Kidney epithelial cell (primary cell): ENCODE data around the gene DCP1B. TPM values are rescaled to one million over a fixed set of nuclear protein-coding genes. Genes with fewer than 3 reads are reported as not detected.

Experiments
- DNase-seq: peaks from one replicate; pipeline ENCODE4 v3.0.0-alpha.2; 2010; ENCODE audit warnings: low read depth
- H3K27me3 ChIP-seq: 2 replicates; pipeline ENCODE4 v1.6.0; 2011; ENCODE audit warnings: low read length; ENCODE audit not compliant: control insufficient read depth, insufficient read depth
- H3K36me3 ChIP-seq: 2 replicates; pipeline ENCODE4 v1.5.1; 2011; ENCODE audit warnings: low read length; ENCODE audit not compliant: control insufficient read depth, insufficient read depth
- H3K4me3 ChIP-seq: 2 replicates; pipeline ENCODE4 v1.5.1; 2011; ENCODE audit warnings: low read depth, mild to moderate bottlenecking, control low read depth, low read length
- CTCF ChIP-seq: IDR thresholded peaks from 2 replicates; pipeline ENCODE4 v1.5.1; 2011; ENCODE audit warnings: mild to moderate bottlenecking, moderate library complexity, low read length, control low read depth, inconsistent platforms; ENCODE audit not compliant: insufficient read depth, poor library complexity, severe bottlenecking
- total RNA-seq: library from RNA; depleted of rRNA; stranded (reverse); fragments of >200 nt; gene quantifications from 2 replicates; pipeline ENCODE4 v1.2.3, GENCODE V29; 2015

DCP1B gene
- total RNA-seq, 1 donor from 2014 or later = 22.4 TPM

- no peak overlapping the region for H3K4me3 ChIP-seq
- DNase-seq = no peak
- no peaks in the 10 kb centered on the region for H3K36me3 ChIP-seq
- H3K27me3 ChIP-seq = peaks cover 13% of the 10 kb centered on the region
- no peak for TF ChIP-seq CTCF
Observed at GRCh38 chr12:2023365-2023764, 19.1 kb upstream of the DCP1B start.

GRCh38 chr12:2020511-2020910, 16.3 kb upstream of the DCP1B start:
- Histone ChIP-seq H3K4me3 (no peak overlapping the region), H3K36me3 (no peaks in the 10 kb centered on the region), H3K27me3 (peaks cover 11% of the 10 kb centered on the region)
- no peak for DNase-seq
- no peak for TF ChIP-seq CTCF

GRCh38 chr12:2019126-2019525, 14.9 kb upstream of the DCP1B start:
- H3K27me3 ChIP-seq = peaks cover 7% of the 10 kb centered on the region
- H3K4me3 ChIP-seq = no peak overlapping the region
- DNase-seq = no peak
- no peak for TF ChIP-seq CTCF
- H3K36me3 ChIP-seq = no peaks in the 10 kb centered on the region

GRCh38 chr12:2018391-2018790, 14.1 kb upstream of the DCP1B start:
- TF ChIP-seq CTCF = no peak
- DNase-seq = no peak
- no peak overlapping the region for H3K4me3 ChIP-seq

GRCh38 chr12:2017546-2018337, 13.5 kb upstream of the DCP1B start:
- no peak for DNase-seq
- Histone ChIP-seq H3K36me3 (no peaks in the 10 kb centered on the region), H3K4me3 (no peak overlapping the region), H3K27me3 (peaks cover 3% of the 10 kb centered on the region)
- no peak for TF ChIP-seq CTCF

More at GRCh38 chr12:2018391-2018790, 14.1 kb upstream of the DCP1B start:
- Histone ChIP-seq H3K27me3 (peaks cover 6% of the 10 kb centered on the region), H3K36me3 (no peaks in the 10 kb centered on the region)
